ENCODE measurements around the gene DNAH2.

DNAH2 gene

DNA sequence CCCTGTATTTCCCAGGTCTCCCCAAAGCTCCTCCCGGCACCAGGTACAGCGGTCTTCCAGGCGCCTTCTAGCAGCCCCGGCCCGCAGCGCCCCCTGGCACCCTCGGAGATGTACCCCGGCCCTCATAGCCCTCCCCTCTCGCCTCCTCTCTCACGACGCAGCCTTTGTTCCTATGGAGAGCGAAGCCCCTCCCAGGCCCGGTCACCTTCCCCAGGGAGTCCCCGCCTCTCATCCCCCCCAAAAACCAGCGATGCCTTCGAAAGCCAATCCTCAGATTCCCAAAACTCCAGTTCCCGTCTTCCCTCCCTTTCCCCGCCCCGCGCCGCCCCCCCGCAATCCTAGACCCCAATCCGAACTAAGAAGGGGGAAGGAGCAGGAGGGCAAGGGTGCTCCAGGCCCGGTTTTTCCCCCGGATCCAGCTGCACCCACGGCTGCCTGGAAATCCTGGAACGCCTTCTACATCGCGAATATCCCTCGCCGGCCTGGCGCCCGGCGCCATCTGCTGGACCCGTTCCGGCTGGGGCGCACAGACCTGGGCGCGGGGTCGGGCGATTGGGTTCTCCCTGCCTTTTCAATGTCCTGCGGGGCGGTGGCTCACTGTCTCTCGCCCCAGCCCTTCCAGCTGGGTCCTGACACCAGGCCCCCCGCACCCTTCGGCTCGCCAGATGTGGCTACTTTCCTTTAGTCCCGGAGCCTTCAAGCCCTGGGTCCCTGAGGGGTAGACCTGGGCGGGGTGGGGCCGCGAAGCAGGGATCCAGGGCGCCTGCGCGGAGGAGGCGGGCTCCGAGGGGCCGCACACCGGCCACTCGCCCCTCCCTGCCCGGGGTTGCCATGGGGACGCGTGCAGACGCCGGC is at the start of gene DNAH2:
Gene DNAH2, plus strand, starts transcription at position 844 of the 855 bp plus-strand sequence. CDS start 1,991 bp downstream, outside the sequence.
- peak; percentile 21 for DNase-seq

DNA sequence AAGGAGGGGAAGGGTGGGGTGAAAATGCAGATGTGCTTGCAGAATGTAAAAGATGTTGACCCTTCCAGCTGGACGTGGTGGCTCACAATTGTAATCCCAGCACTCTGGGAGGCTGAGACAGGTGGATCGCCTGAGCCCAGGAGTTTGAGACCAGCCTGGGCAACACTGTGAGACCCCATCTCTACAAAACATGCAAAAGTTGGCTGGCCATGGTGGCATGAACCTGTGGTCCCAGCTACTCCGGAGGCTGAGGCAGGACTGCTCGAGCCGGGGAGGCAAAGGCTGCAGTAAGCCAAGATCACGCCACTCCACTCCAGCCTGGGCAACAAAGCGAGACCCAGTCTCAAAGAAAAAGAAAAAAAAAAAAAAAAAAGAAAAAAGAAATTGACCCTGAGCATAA is 49.1 kb upstream of the DNAH2 start:
- DNase-seq = no peak

- DNase-seq = peak; percentile 40
Measured at GRCh38 chr17:7673239-7673638, 44.3 kb upstream of the DNAH2 start.

DNA sequence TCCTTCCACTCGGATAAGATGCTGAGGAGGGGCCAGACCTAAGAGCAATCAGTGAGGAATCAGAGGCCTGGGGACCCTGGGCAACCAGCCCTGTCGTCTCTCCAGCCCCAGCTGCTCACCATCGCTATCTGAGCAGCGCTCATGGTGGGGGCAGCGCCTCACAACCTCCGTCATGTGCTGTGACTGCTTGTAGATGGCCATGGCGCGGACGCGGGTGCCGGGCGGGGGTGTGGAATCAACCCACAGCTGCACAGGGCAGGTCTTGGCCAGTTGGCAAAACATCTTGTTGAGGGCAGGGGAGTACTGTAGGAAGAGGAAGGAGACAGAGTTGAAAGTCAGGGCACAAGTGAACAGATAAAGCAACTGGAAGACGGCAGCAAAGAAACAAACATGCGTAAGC is 42.6 kb upstream of the DNAH2 start:
- DNase-seq = no peak

- no peak for DNase-seq
Measured at GRCh38 chr17:7676533-7676932, 41.0 kb upstream of the DNAH2 start.

GRCh38 chr17:7677388-7678067 is 40.0 kb upstream of the DNAH2 start:
- DNase-seq = no peak

GRCh38 chr17:7684851-7685532 is 32.6 kb upstream of the DNAH2 start:
- peak; percentile 28 for DNase-seq

- peak; percentile 90 for DNase-seq
Measured at GRCh38 chr17:7685533-7686221, 31.9 kb upstream of the DNAH2 start.

- DNase-seq = peak; percentile 83
Measured at GRCh38 chr17:7686222-7687071, 31.1 kb upstream of the DNAH2 start.

DNA sequence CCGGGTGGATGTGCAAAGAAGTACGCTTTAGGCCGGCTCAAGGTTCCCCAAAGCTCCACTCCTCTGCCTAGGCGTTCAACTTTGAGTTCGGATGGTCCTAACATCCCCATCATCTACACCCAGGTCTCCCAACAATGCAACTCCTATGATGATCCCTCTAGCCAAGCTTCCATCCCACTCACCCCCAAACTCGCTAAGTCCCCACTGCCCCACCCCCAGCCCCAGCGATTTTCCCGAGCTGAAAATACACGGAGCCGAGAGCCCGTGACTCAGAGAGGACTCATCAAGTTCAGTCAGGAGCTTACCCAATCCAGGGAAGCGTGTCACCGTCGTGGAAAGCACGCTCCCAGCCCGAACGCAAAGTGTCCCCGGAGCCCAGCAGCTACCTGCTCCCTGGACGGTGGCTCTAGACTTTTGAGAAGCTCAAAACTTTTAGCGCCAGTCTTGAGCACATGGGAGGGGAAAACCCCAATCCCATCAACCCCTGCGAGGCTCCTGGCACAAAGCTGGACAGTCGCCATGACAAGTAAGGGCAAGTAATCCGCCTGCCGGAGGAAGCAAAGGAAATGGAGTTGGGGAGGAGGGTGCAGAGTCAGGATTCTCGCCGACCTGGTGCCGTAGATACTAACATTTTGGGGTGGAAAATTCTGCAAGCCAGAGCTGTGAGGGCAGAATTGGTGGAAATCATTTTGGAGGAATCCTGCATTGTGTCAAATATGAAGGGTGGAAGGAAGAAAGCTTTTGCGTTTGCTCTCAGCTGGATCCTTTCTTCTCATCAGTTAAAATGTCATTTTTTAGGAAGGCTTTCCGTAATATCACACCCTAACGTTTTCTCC is 30.3 kb upstream of the DNAH2 start, which contains the start of gene TP53:
Gene TP53, minus strand, starts transcription at position 419 of the 836 bp plus-strand sequence. CDS start 10,896 bp downstream, outside the sequence.
- DNase-seq = peak; percentile 91

GRCh38 chr17:7687908-7688807 is 29.4 kb upstream of the DNAH2 start, which contains the start of gene WRAP53:
Gene WRAP53, plus strand, starts transcription at chr17:7688477. Its CDS starts 172 bp downstream, at chr17:7688649.
- peak; percentile 97 for DNase-seq

DNA sequence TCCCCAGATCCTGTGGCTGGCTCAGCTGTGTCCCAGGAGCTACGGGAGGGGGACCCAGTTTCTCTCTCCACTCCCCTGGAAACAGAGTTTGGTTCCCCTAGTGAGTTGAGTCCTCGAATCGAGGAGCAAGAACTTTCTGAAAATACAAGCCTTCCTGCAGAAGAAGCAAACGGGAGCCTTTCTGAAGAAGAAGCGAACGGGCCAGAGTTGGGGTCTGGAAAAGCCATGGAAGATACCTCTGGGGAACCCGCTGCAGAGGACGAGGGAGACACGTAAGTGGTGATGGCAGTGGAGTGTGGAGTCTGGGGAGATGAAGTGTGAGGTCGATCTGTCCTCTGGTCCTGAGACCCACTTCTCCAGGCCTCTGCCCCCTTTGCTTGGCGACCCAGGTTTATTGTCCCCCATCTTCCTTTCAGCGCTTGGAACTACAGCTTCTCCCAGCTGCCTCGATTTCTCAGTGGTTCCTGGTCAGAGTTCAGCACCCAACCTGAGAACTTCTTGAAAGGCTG is 28.7 kb upstream of the DNAH2 start:
- DNase-seq = no peak

DNA sequence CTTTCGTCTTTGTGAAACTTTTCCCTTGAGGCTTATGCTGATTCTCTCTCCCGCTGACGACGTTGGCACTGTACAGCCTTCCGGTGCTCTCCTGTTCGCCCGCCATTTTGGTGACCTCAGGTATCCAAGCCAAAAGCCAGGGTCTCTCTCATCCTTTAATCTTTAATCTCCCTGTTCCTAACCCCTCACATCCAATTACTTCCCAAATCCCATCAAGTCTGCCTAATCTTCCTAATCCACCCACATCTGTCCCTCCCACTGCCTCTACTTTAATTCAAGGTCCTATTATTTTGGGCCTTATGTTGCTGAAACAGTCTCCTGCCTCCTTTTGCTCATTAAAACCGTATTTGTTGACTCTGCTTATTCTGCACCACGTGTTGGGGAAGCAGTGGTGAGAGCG is 22.0 kb upstream of the DNAH2 start:
- DNase-seq = no peak

- no peak for DNase-seq
Measured at GRCh38 chr17:7697828-7698588, 19.5 kb upstream of the DNAH2 start.

GRCh38 chr17:7700510-7700909 is 17.0 kb upstream of the DNAH2 start:
- DNase-seq = no peak

- DNase-seq = no peak
Measured at GRCh38 chr17:7701681-7702080, 15.9 kb upstream of the DNAH2 start.

- no peak for DNase-seq
Measured at GRCh38 chr17:7702776-7703175, 14.8 kb upstream of the DNAH2 start.
